Esophagus mucosa (tissue), 1 donor: ENCODE measurements around the gene CDH16. TPM values are rescaled to one million over a fixed set of nuclear protein-coding genes. Genes with fewer than 3 reads are reported as not detected.
"Not testable (repeated sequence)": the region's sequence is repeated elsewhere in the genome, so short reads cannot be mapped to it uniquely, and the experiment has no call there.

Experiments
- ATAC-seq: fragments of 200-7000 bp; cut with Tn5 transposase; one replicate; pipeline ENCODE4 v1.9.1; 2020
- total RNA-seq: library from RNA; stranded (reverse); gene quantifications from one replicate; pipeline ENCODE4 v1.2.4, GENCODE V29; 2023
- donor health status: DM: yes; HTN: yes; CAD: no.

Gene CDH16
- total RNA-seq, 1 donor from 2014 or later = 5.0 TPM

GRCh38 chr16:66910175-66910940 lies 8.3 kb downstream of the CDH16 start:
- ATAC-seq = no peak

- ATAC-seq = no peak
Observed at GRCh38 chr16:66908762-66909559, 9.7 kb downstream of the CDH16 start.

- ATAC-seq = no peak
Observed at GRCh38 chr16:66908116-66908515, 10.6 kb downstream of the CDH16 start.

GRCh38 chr16:66906916-66907836 lies 11.5 kb downstream of the CDH16 start:
- no peak for ATAC-seq

GRCh38 chr16:66905633-66906539 lies 12.8 kb downstream of the CDH16 start:
- peak; percentile 73 for ATAC-seq

GRCh38 chr16:66904846-66905632 lies 13.6 kb downstream of the CDH16 start:
- ATAC-seq = peak; percentile 49

- ATAC-seq = no peak
Observed at GRCh38 chr16:66904428-66904845, 14.2 kb downstream of the CDH16 start.

GRCh38 chr16:66903544-66904427 lies 14.9 kb downstream of the CDH16 start:
- ATAC-seq = no peak

GRCh38 chr16:66902648-66903543 lies 15.8 kb downstream of the CDH16 start:
- no peak for ATAC-seq

GRCh38 chr16:66901626-66902025 lies 17.1 kb downstream of the CDH16 start:
- ATAC-seq = no peak

- ATAC-seq = no peak
Observed at GRCh38 chr16:66900721-66901441, 17.8 kb downstream of the CDH16 start.

- peak; percentile 2 for ATAC-seq
Observed at GRCh38 chr16:66899945-66900710, 18.6 kb downstream of the CDH16 start.

GRCh38 chr16:66899310-66899944 lies 19.3 kb downstream of the CDH16 start:
- no peak for ATAC-seq

GRCh38 chr16:66898933-66899309 lies 19.8 kb downstream of the CDH16 start:
- no peak for ATAC-seq

GRCh38 chr16:66898207-66898606 lies 20.5 kb downstream of the CDH16 start:
- peak; percentile 87 for ATAC-seq

GRCh38 chr16:66896682-66897081 lies 22.0 kb downstream of the CDH16 start:
- ATAC-seq = not testable (repeated sequence)

- ATAC-seq = peak; percentile 20
Observed at GRCh38 chr16:66895999-66896398, 22.7 kb downstream of the CDH16 start.
